Measurements from ENCODE around the gene PTPRK.

DNA sequence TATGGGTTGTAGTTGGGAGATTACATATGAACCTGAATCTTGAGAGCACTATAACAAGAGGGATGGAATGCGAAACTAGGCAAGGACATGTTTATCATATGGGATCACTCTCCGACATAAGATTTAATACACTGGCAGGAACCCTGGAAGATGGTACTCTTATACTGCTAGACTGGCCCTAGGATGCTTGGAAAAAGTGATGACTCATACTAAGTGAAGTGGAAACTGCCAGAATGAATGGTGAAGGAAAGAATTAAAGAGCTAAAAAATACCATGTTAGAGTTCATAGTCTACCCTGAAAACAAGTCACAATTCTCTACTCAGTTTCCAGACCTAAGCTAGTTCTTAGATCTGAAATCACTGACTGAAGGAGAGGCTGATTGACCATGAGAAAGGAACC lies 574.0 kb downstream of the PTPRK start:
- TF ChIP-seq, protein P1, sequence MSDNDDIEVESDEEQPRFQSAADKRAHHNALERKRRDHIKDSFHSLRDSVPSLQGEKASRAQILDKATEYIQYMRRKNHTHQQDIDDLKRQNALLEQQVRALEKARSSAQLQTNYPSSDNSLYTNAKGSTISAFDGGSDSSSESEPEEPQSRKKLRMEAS (IDR thresholded peaks at IDR 0.05) = no peak
- TF ChIP-seq, protein P2, sequence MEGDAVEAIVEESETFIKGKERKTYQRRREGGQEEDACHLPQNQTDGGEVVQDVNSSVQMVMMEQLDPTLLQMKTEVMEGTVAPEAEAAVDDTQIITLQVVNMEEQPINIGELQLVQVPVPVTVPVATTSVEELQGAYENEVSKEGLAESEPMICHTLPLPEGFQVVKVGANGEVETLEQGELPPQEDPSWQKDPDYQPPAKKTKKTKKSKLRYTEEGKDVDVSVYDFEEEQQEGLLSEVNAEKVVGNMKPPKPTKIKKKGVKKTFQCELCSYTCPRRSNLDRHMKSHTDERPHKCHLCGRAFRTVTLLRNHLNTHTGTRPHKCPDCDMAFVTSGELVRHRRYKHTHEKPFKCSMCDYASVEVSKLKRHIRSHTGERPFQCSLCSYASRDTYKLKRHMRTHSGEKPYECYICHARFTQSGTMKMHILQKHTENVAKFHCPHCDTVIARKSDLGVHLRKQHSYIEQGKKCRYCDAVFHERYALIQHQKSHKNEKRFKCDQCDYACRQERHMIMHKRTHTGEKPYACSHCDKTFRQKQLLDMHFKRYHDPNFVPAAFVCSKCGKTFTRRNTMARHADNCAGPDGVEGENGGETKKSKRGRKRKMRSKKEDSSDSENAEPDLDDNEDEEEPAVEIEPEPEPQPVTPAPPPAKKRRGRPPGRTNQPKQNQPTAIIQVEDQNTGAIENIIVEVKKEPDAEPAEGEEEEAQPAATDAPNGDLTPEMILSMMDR (IDR thresholded peaks at IDR 0.05 in 2 of 3, conservative IDR thresholded peaks at IDR 0.05 in 1 of 3; ENCODE audit: borderline replicate concordance in 1 of 3, insufficient read depth in 1 of 3, low read depth in 2 of 3, low read length in 2 of 3) = no peak
- TF ChIP-seq YY1 (IDR thresholded peaks at IDR 0.05; ENCODE audit: extremely low read depth, insufficient replicate concordance, low read depth, low read length) (no peak), EZH2 (IDR thresholded peaks at IDR 0.05) (no peak)
